GM19468 (cell line): Measurements from ENCODE around the gene MYO1H.

ENCODE experiments used
- ATAC-seq: cut with Tn5 transposase; IDR thresholded peaks from one replicate; pipeline ENCODE4 v1.9.1; 2021; ENCODE audit warnings: mild to moderate bottlenecking, moderate library complexity, moderate number of reproducible peaks; ENCODE audit not compliant: unreplicated experiment; ENCODE audit errors: extremely low read depth

The MYO1H gene

DNA sequence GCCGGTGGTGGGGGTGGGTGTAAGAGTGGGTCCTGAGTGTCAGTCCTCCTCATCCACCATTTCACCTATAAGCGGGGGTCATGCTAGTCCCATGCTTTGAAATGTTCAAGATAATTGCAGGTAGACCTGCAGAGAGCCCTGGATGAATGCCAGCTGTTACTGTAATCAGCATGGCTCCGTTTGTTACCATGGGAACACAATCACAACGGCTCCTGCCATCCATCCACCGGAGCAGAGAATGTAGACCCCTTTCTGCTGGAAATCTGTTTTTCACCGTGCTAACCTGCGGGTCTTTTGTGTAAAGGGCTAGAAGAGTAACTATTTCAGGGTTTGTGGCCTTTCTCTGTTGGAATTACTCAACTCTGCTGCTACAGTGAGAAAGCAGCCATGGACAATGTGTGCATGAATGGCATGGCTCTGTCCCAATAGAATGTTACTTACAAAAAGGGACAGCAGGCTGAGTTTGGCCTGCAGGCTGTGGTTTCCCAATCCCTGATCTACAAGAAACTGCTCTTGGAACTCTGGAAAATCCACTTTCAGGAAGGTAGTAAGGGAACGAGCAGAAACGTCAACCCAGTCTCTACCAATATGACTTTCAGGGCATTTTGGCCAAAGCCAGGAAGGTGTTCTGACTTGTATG lies 93.3 kb downstream of the MYO1H start:
- ATAC-seq = no peak

DNA sequence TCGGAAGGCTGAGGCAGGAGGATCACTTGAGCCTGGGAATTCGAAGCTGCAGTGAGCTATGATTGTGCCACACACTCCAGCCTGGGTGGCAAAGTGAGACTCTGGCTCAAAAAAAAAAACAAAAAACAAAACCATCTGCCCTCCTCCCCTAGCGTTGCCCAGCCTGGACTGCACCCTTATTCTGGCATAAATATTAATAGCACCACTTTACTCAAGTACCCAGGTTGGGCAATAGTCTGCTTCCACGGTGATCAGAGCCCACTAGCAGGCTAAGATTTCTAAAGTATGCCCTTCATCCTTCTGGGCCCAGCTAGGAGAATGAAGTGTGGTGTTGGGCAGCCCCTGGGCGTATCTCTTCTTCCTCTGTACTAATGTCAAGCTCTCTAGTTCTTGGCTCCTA lies 96.1 kb downstream of the MYO1H start:
- ATAC-seq = no peak

DNA sequence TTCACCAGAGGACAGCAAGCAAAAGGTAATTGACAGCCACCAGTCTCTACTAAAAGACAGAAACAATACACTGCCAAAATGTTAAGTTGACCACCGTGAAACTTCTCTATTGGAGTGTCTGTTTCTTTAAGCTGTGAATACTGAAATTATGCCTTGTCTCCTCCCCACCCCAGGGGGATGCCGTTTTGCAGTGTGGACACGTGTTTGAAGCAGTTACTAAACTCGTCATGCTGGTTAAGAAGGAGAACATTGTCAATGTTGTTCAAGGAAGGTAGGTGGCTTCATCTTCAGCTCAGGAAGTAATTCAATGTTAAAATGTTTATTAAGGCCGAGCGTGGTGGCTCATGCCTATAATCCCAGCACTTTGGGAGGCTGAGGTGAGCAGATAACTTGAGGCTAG lies 96.6 kb downstream of the MYO1H start:
- no peak for ATAC-seq

DNA sequence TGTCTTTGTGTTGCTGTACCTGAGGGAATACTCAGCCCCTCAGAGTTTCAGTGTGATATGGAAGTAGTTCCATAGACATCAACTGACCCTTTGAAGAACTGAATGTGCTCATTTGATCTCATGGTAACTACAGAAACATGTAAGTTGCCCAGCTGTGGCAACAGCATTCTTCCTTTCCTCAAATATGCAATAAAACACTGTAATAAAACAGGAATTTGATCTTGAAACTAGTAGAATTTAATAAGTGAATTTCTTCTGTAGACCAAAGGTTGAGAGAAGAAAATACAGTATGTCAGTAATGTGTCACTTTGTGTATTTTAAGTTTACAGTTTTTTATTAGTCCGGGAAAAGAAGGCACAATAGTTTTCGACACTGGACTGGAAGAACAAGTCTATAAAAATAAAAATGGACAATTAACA lies 97.5 kb downstream of the MYO1H start:
- no peak for ATAC-seq

DNA sequence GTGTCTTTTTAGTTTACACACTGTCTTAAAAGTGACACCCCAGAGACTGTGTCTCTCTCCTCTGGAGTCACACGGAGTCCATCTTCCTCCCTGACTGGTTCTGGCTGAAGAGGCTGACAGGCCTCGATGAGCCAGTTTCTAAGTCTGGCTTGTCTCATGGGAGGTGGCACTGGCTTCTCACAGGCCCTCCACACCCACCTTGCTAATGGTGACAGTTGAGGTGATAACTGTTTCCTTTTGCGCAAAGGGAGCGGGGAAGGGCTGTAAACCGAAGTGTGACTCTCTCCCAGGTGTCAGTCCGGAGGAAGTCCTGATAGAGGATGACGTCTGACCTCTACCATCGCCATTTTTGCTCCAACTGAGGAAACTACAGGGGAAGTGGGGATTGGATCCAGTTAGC lies 99.2 kb downstream of the MYO1H start:
- ATAC-seq = no peak

DNA sequence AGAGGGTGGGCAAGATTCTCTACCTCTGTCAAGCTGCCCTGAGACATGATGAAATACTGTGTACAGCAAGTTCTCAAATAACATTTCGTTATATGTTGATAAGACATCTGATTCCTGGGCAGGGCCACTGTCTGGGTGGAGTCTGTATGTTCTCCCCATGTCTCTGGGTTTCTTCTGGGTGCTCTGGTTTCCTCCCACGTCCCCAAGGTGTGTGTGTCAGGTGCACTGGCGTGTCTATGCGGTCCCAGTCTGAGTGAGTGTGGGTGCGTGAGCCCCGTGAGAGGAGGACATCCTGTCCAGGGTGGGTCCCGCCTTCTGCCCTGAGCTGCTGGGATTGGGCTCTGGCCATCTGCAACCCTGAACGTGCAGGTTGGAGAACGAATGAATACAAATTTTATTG lies 99.8 kb downstream of the MYO1H start:
- ATAC-seq = no peak

DNA sequence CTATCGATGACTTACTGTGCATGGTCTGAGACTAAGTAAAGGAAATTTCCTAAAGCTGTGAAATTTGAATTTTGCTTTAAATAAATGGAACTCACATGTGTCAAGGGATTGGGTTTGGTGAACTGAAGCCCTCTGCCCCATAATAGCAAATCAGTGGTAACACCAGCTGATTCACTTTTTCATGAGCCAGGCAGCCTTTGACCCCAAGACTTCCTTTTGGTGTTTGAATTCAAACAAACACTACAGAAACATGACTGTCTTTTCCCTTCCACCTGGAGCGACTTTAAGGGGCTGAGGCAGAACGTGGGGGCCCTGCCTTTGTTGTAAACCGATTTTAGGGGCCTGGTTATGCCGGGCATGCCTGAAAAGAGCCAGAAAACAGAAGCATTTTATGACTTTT lies 100.6 kb downstream of the MYO1H start:
- no peak for ATAC-seq

DNA sequence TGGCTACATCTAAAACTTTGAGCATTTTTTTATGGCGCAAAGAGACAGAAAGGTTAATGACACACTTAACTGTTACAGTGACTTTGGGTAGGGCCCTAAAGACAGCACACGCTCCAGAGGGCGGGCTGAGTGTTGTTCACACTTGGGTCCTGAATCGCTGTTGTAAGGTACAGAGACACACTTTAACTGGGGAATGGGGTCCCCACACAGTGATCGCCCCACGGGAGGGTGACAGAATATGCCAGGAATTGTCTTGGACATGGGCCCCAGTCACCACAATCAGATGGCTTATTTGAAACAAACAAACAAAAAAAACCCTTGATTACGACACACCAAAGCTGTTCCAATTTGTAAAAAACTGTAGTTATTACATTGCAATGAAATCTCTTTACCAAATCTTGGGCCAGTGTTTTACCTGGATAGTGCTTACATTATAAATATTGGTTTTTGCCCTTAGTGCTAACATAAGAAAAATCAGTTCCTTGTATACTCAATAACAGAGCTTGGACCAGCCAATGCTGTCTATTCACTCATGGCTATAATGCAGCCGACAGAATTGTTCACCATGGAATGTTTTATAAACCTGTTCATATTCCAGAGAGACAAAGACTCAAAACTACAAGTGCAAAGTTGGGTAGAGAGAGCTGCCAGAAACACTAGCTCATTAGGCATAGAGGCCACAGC lies 101.1 kb downstream of the MYO1H start:
- no peak for ATAC-seq

DNA sequence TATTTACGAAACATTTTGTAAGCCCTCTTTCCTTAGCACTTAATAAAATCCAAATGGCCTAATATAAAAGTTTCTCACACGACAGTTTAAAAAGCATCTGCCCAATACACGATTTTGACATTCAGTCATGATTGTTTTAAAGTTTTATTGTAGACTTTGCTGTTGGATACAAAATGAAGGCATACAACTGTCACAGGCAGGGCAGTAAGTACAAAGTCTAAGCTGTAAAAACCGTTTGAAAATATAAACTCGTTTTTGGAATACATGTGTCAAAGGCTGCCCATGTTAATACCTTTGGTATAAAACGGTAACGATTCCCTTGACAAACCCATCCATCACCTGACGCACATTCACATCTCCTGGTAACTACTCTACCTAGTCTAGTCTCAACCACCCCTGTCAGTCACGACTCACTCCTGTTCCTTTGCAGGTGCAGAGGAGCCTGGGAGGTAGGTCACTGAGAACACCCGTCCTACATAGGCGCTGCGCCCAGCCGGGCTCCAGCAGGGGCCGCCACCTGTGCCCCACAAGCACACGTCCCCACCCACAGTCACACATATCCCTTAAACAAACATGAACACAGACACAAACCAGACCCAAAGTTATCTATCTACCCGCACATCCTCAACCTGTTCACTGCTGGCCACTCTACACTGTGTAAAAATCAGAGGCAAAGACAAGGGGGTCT lies 102.3 kb downstream of the MYO1H start:
- ATAC-seq = no peak

DNA sequence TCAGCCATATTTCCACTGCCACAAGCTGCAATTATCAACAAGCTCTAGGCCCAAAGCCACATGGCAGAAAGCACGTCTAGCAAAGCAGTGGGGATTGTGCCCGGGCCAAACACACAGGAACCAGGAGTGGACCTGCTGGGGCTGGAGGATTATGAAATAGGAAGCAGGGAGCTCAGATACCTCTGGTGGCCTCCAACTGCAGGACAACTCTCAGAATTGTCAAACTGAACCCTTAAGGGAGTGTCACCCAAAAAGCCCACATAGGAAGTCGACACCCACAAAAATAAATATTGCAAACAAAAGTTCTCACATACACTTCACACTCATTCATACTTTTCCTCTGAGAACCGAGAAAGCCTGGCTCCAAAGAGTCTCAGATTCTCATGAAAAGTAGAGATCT lies 103.3 kb downstream of the MYO1H start:
- no peak for ATAC-seq

DNA sequence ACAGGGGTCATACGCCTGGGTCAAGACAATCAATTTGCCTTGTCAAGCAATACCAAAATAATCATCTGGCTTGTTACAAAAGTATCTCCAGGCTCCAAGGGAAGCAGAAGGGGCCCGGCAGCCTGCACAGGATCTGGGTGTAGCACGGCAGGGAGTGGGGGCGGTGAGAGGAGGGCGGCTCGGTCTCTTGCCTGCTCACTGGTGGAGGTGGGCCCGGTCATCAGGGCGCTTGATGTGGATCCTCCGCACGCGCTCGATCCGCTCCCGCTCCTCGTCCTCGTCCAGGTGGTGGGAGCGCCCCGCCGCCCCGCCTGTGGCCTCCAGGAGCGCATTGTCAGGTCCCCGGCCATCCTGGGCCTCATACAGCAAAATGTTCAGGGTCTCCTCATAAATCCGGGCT lies 103.7 kb downstream of the MYO1H start:
- no peak for ATAC-seq

DNA sequence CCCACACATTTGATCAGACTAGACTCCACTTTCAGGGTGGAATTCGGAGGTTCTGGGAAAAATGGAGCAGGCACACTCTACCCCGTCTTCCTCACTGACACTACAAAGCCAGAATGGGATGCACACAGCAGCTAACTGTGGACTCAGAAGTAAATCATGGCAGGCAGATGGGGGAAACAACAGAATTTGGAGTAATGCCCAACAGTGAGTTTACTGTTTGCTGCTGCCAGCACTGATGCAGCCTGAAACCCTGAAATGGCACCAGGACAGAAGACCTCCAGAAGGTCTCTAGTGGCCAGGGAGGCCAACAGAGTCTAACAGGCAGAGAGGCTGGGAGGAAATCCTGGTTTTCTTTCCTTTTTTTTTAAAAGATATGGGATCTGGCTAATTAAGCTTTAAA lies 104.8 kb downstream of the MYO1H start:
- no peak for ATAC-seq

DNA sequence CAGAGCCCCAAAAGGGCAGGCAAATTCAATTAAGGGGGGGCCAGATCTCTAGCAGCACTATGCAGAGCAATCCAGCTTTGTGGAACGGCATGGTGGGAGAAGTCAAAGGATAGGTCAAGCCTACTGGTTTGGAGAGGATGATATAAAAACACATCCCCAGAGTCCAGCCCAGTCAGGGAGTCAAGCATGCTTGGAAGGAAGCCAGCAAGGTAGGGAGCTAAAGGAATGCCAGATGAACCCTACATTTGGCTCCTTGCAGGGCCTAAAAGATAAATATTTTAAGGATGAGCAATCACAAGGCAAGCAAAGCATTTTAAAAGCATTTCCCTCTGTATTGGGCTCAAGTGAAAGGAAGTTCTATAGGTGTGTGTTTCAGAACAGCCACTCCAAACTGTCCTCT lies 108.0 kb downstream of the MYO1H start:
- no peak for ATAC-seq

DNA sequence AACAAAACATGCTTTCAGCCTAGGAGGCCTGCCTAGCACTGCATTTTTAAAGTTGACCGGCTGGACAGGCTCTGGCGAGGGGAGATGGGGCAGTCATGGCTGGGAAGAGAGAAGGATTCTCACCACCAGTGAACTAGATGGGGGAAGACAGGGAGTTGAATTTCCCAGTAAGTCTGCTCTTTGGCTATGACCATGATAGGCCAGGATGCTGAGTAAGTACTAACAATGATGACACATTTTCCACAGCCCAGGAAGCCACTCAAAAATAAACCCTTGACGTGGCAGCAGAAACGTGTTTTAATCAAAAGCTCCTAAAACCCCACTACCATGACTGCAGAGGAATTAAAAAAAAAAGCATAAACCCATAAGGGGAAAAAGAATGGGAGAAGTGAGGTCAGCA lies 110.4 kb downstream of the MYO1H start:
- no peak for ATAC-seq

DNA sequence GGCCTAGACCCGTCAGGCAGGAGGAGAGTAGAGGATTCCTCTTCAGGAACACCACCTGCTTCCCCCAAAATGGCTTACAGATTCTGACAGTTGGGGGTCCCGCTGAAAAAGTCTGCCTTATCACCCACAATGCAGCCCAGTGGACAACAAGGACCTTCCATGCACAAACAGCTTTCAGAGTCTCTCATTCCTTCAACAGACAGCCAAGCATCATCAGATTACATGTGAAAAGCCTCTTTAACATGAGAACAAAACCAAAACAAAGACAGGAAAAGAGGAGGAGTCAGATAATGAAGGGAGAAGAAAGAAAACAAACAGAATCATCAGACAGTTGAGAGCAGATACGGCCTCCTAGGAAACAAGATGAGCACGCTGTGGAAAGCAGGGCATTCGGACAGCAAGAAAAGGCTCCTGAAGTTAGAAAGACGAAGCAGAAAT lies 111.1 kb downstream of the MYO1H start:
- no peak for ATAC-seq

DNA sequence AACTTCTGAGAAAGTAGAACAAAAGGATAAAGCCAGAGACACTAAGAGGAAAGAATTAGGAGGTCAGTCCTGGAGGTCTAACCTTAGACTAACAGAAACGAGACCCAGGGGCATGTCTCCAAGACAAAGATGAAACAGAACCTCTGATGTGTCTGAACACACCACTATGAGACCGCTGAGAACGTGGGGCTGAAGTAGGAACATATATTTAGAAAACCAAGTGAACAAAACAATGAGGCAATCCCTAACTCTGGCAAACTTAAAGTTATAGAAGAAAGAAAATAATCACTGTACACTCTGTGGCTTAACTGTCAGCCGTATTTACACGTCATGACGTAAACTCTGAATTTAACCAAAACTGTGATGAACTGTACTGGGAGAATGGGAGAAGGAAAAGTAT lies 111.5 kb downstream of the MYO1H start:
- ATAC-seq = no peak

DNA sequence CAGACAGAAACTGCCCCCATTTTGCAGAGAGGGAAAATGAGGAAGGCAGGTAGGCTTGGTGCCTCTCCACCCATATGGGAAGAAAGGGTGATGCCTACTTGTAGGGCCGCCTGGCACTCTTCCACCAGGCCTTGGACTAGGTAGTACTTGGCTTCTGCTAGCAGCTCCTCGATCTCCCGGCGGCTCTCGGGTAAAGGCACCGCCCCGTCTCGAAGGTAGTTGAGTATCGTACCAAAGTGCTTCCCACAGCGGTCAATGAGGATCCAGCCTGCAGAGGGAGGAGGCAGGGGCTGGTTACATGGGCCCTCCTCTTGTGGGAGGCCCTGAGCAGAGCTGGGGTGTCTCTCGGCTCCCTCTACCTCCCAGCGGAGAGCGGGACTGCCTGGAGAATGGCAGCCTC lies 112.8 kb downstream of the MYO1H start:
- ATAC-seq = no peak

DNA sequence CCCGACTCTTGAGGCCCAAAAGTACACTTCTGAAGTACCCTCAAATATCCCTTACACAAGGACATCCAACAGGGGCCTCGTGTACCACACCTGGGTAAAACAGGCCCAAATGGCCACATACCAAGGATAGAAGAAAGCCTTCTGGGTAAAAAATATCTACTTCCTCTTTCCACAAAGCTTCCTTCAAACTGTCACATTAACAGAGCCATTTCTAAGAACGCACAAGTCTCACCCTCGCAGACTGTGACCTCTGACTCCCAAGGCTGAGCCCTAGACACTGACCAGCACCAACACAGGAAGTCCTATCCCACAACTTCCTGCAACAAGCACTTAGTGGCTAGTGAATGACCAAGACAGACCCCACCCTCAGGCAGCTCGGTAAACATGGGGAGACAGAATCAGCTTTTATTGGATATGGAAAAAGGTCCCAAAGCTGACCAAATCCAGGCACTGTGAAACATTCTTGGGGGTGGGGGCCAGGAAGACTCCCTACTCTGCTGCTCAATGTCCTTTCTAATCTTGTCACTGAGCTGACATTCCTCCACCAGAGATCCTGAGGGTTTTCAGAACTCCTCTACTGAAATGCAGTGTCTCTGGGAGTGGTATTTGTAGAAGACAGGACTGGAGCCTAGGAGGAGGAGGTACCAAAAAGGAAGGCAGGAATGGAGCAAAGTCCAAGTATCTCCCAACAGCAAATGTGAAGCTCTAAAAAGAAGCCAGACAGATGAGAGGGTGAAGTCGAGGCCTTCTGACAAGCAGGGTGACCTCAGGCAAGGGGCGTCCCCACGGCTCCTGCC lies 113.5 kb downstream of the MYO1H start:
- ATAC-seq = no peak

DNA sequence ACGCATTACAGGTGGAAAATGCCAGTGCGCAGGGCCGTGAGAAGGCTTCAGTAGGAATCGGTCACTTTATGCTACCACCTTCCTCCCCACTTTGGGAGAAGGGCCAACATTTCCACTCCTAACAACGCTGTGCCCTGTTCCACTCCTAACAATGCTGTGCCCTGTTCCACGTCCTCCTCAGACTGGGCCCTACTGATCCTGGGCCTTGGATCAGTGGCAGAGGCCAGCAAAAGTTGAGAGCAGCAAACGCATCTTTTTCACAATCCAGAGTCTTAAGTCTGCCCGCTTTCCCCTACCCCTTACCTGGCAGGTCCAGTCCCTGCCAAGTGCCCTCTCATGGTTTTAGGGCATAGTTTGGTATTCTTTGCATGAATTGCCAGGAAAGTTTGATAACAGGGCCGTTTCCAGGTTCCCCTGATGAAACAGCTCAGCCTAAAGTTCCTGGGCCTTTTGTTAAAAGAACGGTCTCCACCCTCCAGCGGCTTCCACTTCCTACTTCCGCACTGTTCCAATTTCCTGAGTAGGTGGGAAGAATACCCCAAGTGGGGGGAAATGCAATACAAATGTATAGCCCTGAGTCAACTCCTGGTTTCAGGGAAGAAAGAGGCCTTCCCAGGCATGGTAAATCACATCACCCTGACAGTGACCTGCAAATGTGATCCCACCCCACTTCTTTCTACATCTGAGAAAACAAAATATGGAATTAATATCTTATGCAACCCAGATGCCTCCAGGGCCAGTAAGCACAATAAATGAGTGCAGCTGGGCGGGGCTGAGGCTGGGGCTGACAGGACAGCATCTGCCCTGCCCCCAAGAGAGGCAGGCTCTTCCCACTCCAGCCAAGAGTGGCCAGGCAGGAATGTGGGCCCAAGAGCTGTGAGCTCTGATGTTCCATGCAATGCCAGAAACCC lies 114.4 kb downstream of the MYO1H start:
- ATAC-seq = no peak
